Measurements from ENCODE around the gene SH2D6. TPM values are rescaled to one million over a fixed set of nuclear protein-coding genes. Genes with fewer than 3 reads are reported as not detected.
"Not testable (repeated sequence)": the region's sequence is repeated elsewhere in the genome, so short reads cannot be mapped to it uniquely, and the experiment has no call there.

Gene SH2D6
- total RNA-seq, 2 experiments from 2014 or later: 0.43 to 1.5 TPM

DNA sequence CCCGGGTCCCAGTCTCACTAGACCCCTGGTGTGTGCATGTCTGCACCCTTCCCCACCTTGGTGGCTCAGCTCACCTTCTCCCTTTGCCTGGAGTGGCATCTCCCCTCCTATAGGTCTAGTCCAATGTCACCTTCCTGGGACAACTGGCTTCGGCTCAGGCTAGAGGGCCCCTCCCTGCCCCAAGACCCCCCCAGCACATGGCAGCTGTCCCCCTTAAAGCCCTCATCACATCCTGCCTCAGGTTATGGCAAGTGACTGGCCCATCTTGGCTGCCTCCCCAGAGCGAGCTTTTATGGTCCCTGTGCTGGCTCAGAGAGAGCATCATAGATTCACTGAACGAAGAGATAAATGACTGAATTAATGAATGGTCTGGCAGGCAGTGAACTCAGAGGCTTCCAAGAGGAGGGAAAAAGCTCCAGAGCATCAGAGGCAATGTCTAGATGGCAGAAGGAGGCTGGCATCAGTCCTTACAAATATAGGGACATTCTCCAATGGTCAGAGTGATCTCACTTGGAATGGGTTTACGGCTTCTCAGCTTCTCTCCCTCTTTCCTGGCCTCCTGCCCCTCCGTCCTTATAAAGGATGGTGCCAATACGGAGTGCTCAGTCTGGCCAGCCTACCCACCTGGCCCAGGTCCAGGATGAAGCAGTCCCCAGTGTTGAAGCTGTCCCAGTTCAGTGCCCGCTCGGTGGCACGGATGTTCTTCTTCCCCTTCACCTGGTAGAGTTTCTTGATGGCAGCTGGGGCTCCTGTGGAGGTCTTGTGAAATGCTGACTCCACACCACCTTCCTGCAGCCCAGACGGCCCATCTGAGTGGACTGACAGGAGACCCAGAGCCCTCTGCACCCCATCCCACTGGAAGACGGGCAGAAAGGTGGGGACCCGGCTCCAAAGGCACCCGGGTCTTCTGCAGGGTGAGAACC is 17.7 kb upstream of the SH2D6 start:
- Mint-ChIP-seq H3K4me1 (peaks cover 22% of the 10 kb centered on the region), H3K9me3 (peaks cover 10% of the 10 kb centered on the region), H3K36me3 (ENCODE audit: low read depth) (peaks cover 69% of the 10 kb centered on the region), H3K4me3 (no peak overlapping the region), H3K27ac (no peak overlapping the region), H3K27me3 (no peaks in the 10 kb centered on the region)
- POLR2A ChIA-PET: interaction anchor here (1.0 kb wide), 1 partner anchor 138 kb away, joined by 4 read pairs; the partner anchor contains the start of gene MAT2A
- DNase-seq: no peak
- CTCF ChIA-PET: interaction anchor here (1.1 to 1.2 kb wide), 2 partner anchors 9 to 206 kb away, joined by 3 to 4 read pairs; no protein-coding TSS in a partner anchor

DNA sequence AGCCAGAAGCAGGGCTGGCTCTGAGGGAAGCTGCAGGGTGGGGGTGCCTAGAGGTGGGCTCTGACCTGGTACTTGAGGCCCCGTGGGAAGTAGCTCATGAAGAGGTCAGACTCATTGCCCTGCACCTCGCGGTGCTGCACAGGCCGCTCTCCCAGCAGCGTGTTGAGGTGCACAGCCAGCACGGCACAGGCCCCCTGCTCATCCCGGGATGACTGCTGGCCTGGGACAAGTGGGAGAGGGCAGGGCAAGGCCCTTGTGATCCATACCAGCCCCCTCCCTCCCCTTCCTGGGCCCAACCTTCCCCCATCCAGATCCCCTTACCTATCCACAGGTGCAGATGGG is 17.1 kb upstream of the SH2D6 start:
- peaks cover 67% of the 10 kb centered on the region for H3K36me3 Mint-ChIP-seq (ENCODE audit: low read depth)
- H3K4me1 Mint-ChIP-seq: peaks cover 27% of the 10 kb centered on the region
- ChIA-PET CTCF (no interaction called here), POLR2A (interaction anchor here (1.0 kb wide), 1 partner anchor 137 kb away, joined by 4 read pairs; the partner anchor contains the start of gene MAT2A)
- peaks cover 10% of the 10 kb centered on the region for H3K9me3 Mint-ChIP-seq
- H3K27me3 Mint-ChIP-seq: no peaks in the 10 kb centered on the region
- H3K27ac Mint-ChIP-seq: no peak overlapping the region
- H3K4me3 Mint-ChIP-seq: no peak overlapping the region
- DNase-seq: no peak

DNA sequence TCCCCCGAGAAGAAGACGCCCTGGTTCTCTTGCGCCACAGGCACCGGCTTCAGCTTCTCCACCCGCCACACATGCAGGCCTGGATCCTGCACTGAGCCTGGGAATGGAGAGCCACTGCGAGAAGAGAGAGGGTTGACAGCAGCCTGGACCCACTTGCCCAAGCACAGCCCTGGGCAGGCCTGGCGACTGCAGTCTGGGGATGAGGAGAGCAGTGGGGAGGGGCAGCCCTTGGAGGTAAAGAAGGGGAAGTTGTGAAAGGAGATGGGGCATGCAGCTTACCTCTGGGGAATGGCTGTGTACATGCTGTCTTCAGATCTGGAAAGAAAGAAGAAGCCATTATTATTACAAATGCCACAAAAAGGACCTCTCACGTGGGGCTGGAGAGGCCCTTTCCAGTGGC is 16.7 kb upstream of the SH2D6 start:
- H3K27me3 Mint-ChIP-seq: no peaks in the 10 kb centered on the region
- H3K4me3 Mint-ChIP-seq: no peak overlapping the region
- CTCF ChIA-PET: interaction anchor here (1.6 kb wide), 1 partner anchor 150 kb away, joined by 3 read pairs; no protein-coding TSS in a partner anchor
- no peak for DNase-seq
- H3K9me3 Mint-ChIP-seq: peaks cover 10% of the 10 kb centered on the region
- H3K27ac Mint-ChIP-seq: no peak overlapping the region
- POLR2A ChIA-PET: no interaction called here
- peaks cover 63% of the 10 kb centered on the region for H3K36me3 Mint-ChIP-seq (ENCODE audit: low read depth)
- peaks cover 23% of the 10 kb centered on the region for H3K4me1 Mint-ChIP-seq

DNA sequence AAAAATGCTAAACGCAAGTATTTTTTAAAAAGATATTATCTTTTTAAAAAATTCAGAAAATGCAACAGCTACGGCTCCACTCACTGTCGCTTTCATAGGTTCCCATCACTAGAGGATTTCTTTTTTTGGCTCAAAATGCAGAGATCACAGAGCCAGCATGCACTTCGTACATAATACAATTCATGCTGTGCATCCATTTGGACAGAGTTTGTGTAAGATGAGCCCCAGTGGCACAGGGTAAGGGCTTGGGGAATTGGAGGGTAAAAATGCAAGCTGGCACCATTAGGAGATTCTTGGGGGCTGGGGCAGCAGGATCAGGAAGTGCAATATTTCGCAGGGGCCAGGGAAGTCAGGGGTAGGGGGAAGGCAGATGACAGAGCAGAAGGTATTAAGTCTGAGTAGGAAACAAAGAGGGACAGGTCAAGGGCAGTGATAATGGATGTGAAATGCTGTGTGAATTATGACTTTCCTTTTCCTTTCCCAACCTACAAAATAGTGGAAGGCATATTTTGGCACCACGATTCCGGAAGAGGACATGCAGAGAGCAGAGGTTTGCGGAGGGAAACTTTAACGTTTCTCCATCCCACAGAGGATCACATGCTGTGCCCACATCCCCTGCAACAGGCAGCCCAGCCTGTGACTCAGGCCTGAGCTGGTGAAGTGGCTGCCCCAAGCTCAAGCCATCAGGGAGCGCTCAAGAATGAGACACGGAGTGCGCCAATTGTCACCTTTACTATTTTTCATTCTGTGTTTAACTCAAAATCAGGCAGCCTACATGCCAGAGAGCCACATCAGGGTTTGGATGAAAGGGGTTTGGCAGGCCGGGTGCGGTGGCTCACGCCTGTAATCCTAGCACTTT is 13.1 kb upstream of the SH2D6 start:
- Mint-ChIP-seq H3K36me3 (ENCODE audit: low read depth) (peaks cover 50% of the 10 kb centered on the region), H3K4me3 (peak overlapping the region; percentile 59), H3K9me3 (peaks cover 10% of the 10 kb centered on the region), H3K27me3 (no peaks in the 10 kb centered on the region), H3K27ac (peak overlapping the region; percentile 79), H3K4me1 (peaks cover 45% of the 10 kb centered on the region)
- CTCF ChIA-PET: interaction anchor here (1.0 to 1.6 kb wide), 5 partner anchors 11 to 145 kb away, joined by 3 to 8 read pairs (median 4); partner anchors contain the start of gene SH2D6
- peak; percentile 83 for DNase-seq
- POLR2A ChIA-PET: interaction anchor here (0.7 to 1.6 kb wide), 6 partner anchors 11 to 133 kb away, joined by 3 to 8 read pairs (median 4); partner anchors contain the start of genes ELMOD3, MAT2A, RETSAT and SH2D6

DNA sequence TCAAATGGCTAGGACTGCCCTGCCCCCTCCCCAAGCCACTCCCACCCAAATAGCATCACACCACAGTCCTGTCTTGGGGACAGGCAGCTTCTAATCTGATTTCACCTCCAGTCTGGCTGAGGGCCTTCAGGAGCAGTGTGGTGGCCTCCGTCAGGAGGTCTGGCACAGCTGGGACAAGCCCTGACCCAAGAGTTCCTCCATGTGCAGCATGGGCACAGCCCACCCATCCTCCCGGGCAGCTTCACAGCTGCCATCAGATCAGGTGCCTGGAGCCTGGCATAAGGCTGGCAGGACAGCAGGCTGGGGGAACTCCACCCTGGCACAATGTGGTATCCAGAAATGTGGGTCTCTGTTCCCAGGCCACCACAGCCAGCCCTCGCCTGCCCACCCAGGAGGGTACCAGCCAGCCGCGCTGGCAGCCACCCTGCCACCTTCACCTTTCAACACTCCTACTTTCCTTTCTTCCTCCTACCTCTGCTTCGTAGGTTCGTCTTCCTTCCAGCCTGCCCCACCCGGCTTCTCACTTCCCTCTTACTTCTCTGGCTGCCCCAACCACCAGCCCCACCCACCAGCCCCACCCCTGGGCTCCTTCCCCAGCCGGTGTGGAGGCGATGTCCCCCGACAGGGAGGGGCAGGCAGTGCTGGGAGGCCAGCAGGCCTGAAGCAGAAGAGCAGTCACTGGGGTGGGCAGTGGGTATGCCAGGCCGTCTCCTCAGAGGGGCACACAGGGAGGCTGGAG is 8.5 kb upstream of the SH2D6 start, which contains the start of gene CAPG:
TSS of gene CAPG (minus strand) at position 522 of the 739 bp plus-strand sequence. CDS start 8,221 bp downstream, outside the sequence.
- DNase-seq: peak; percentile 72
- H3K4me1 Mint-ChIP-seq: peaks cover 76% of the 10 kb centered on the region
- POLR2A ChIA-PET: interaction anchor here (0.9 to 3.2 kb wide), 5 partner anchors 8 to 185 kb away, joined by 3 to 17 read pairs (median 4); partner anchors contain the start of genes ELMOD3, MAT2A, RETSAT and RNF181
- H3K4me3 Mint-ChIP-seq: peak within 1 kb of the TSS; percentile 78
- CTCF ChIA-PET: interaction anchor here (0.6 to 1.9 kb wide), 2 partner anchors 10 to 110 kb away, joined by 3 to 9 read pairs; no protein-coding TSS in a partner anchor
- H3K9me3 Mint-ChIP-seq: peaks cover 4% of the 10 kb centered on the region
- peak within 1 kb of the TSS; percentile 73 for H3K27ac Mint-ChIP-seq
- peaks cover 17% of the 10 kb centered on the region for H3K36me3 Mint-ChIP-seq (ENCODE audit: low read depth)
- H3K27me3 Mint-ChIP-seq: peaks cover 3% of the 10 kb centered on the region

DNA sequence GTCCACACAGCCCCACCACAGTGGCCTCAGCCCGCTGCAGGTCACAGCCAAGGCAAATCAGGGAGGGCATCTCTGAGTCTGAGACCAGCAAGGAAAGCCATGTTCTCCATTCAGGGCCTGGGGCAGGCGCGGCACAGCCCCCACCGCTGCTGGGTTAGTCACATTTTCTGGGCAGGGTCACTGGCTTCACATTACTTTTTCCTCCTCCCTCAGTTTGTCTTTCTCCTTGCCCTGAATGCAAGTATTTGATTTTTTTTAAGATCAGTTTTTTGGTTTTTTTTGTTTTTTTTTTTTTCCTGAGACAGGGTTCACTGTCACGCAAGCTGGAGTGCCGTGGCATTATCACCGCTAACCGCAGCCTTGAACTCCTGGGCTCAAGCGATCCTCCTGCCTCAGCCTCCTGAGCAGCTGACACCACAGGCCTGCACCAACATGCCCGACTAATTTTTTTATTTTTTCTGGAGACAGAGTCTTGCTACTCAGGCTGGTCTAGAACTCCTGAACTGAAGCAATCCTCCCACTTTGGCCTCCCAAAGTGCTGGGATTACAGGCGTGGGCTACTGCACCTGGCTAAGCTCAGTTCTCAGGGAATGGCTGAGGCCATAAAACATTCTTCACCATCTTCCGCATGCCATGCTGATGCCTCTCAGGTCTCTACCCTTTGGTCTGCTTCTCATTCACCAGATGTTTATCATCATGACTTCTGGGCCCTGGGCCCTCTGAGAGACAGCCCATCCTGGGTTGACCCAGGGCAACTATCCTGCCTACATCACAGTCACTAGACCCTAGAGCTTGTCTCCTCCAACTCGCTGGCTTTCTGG is 7.7 kb upstream of the SH2D6 start:
- peak overlapping the region; percentile 78 for H3K4me3 Mint-ChIP-seq
- H3K27me3 Mint-ChIP-seq: peaks cover 3% of the 10 kb centered on the region
- H3K36me3 Mint-ChIP-seq (ENCODE audit: low read depth): peaks cover 10% of the 10 kb centered on the region
- H3K4me1 Mint-ChIP-seq: peaks cover 74% of the 10 kb centered on the region
- POLR2A ChIA-PET: interaction anchor here (1.4 kb wide), 1 partner anchor 128 kb away, joined by 3 read pairs; the partner anchor contains the start of gene MAT2A
- H3K27ac Mint-ChIP-seq: peak overlapping the region; percentile 73
- no peak for DNase-seq
- CTCF ChIA-PET: no interaction called here
- no peaks in the 10 kb centered on the region for H3K9me3 Mint-ChIP-seq

DNA sequence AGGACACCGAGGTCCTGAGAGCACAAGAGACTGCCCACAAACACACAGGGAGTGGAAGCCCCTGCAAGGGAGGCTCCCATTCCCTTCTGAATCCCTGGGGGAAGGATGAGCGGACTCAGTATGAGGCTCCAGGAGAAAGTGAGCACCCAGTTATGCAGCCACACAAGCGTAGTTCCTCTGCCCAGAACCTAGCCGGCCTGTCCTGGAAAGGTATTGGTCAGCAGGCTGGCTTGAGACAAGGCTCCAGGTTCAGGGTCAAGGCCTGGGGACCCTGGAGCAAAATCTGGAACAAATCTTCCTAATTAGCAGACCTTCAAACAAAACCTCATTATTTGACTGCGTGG is 7.1 kb upstream of the SH2D6 start:
- DNase-seq: no peak
- Mint-ChIP-seq H3K4me3 (peak overlapping the region; percentile 78), H3K27me3 (peaks cover 3% of the 10 kb centered on the region), H3K36me3 (ENCODE audit: low read depth) (peaks cover 10% of the 10 kb centered on the region), H3K9me3 (no peaks in the 10 kb centered on the region), H3K4me1 (peaks cover 68% of the 10 kb centered on the region), H3K27ac (peak overlapping the region; percentile 17)
- POLR2A ChIA-PET: no interaction called here
- CTCF ChIA-PET: no interaction called here

DNA sequence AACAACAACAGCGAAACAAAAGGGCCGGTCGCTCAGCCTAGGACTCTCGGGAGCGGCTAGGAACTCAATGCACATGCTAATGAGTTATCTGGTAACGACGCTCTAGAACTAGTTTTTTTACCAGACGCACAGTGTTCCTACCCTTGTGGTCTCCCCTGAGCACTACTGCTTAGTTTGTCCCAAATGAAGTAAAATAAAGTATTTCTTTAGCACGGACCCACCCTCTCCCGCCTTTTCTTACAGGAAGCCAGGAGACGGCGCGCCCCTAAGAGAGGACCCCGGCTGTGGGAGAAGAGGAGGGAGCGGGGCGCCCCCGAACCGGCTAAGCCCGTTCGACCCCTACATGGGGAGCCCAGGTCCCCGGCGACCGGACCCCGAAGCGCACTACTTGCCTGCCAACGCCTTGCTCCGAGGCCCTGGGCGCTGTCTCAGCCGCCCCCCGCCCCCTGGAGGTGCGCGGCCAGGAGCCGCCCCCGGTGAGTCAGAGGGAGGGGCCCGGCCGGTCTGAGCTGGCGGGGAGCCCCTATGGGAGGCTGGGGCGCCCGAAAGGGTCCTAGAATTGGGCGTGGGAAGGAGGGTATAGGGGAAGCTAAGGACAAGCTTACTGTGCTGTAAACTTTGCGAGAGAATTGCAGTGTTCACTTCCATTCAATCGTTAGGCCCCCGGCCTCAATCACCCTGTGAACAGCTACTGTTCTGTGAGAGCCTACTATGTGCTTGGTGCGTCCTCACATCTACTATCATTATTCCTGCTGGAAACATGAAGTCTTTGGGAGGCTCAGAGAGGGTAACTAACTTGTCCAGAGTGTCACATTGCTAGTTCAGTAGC is 4.7 kb upstream of the SH2D6 start:
- H3K36me3 Mint-ChIP-seq (ENCODE audit: low read depth): peaks cover 2% of the 10 kb centered on the region
- ChIA-PET POLR2A (interaction anchor here (0.9 to 1.3 kb wide), 3 partner anchors 60 to 127 kb away, joined by 3 to 4 read pairs (median 3); partner anchors contain the start of genes RETSAT and TGOLN2), CTCF (interaction anchor here (1.4 to 1.5 kb wide), 2 partner anchors 138 kb away, joined by 3 to 6 read pairs; no protein-coding TSS in a partner anchor)
- peak overlapping the region; percentile 32 for H3K4me3 Mint-ChIP-seq
- DNase-seq: no peak
- no peaks in the 10 kb centered on the region for H3K9me3 Mint-ChIP-seq
- peaks cover 3% of the 10 kb centered on the region for H3K27me3 Mint-ChIP-seq
- H3K4me1 Mint-ChIP-seq: peaks cover 64% of the 10 kb centered on the region
- H3K27ac Mint-ChIP-seq: no peak overlapping the region

DNA sequence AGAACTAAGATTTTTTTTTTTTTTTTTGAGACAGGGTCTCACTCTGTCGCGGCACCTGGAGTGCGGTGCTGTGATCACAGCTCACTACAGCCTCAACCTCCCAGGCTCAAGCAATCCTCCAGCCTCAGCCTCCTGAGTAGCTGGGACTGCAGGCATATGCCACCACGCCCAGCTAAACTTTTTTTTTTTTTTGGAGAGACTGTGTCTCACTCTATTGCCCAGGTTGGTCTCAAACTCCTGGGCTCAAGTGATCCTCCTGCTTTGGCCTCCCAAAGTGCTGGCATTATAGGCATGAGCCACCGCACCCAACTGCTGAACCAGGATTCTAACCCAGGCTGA is 4.1 kb upstream of the SH2D6 start:
- peaks cover 64% of the 10 kb centered on the region for H3K4me1 Mint-ChIP-seq
- not testable (repeated sequence) for H3K4me3 Mint-ChIP-seq; H3K36me3 Mint-ChIP-seq (ENCODE audit: low read depth); DNase-seq; H3K9me3 Mint-ChIP-seq; H3K27me3 Mint-ChIP-seq; H3K27ac Mint-ChIP-seq
- POLR2A ChIA-PET: interaction anchor here (0.9 to 1.3 kb wide), 2 partner anchors 61 to 126 kb away, joined by 3 to 4 read pairs; partner anchors contain the start of gene RETSAT
- CTCF ChIA-PET: interaction anchor here (1.5 kb wide), 1 partner anchor 138 kb away, joined by 3 read pairs; no protein-coding TSS in a partner anchor

DNA sequence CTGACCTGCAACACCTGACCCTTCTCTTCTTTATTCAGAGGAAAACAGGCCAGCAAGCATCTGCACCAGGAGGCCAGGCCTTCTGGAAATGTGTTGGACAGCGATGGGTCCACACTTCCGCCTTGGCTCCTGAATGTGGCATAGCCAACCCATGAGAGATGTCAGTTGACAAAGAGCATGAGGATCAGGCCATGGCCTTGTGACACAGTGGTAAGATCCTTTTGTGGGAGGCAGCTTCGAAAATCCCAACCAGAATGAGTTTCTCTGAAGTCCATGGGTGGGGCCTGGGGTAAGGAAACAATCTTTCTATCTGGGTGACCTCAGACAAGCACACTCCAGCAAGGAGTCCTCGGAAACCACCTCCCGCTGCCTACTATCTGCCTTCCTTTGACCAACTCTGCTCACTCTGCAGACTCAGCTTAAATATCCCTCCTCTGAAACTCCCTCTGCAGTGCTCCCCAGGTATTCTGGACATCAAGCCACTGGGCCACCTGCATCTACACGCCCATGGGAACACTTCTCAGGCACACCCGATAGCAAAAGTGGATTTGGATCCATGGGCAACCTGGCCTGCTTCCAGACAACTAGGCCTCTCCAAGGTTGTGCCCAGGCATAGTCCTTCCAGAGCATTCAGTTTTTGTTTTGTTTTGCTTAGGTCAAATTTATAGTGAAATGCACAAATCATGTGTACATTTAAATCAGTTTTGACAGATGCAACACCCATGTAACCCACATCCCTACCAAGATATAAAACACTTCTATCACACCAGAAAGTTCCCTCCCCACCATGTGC is 3.6 kb upstream of the SH2D6 start:
- peaks cover 64% of the 10 kb centered on the region for H3K4me1 Mint-ChIP-seq
- DNase-seq: no peak
- peak overlapping the region; percentile 47 for H3K27ac Mint-ChIP-seq
- ChIA-PET POLR2A (interaction anchor here (1.3 to 1.9 kb wide), 2 partner anchors 61 to 124 kb away, joined by 4 to 6 read pairs; partner anchors contain the start of genes MAT2A and RETSAT), CTCF (interaction anchor here (1.5 kb wide), 1 partner anchor 137 kb away, joined by 3 read pairs; no protein-coding TSS in a partner anchor)
- H3K36me3 Mint-ChIP-seq (ENCODE audit: low read depth): no peaks in the 10 kb centered on the region
- H3K4me3 Mint-ChIP-seq: no peak overlapping the region
- H3K27me3 Mint-ChIP-seq: peaks cover 3% of the 10 kb centered on the region
- no peaks in the 10 kb centered on the region for H3K9me3 Mint-ChIP-seq

Measured in activated CD4-positive, alpha-beta memory T cell treated with anti-CD3 and anti-CD28 coated beads, Interleukin-2, amount 10 ng/mL, durations not matched to agents 7 days and 5 days (primary cell).